Immature natural killer cell (primary cell): Measurements from ENCODE around the gene BMERB1. TPM values are rescaled to one million over a fixed set of nuclear protein-coding genes. Genes with fewer than 3 reads are reported as not detected.
A peak's percentile ranks its signal among the peaks of the same experiment; 100 is the strongest.
"Not testable (repeated sequence)": the region's sequence is repeated elsewhere in the genome, so short reads cannot be mapped to it uniquely, and the experiment has no call there.

Source experiments
- DNase-seq, 3 donors: peaks; one replicate each; pipeline ENCODE4 v3.0.0; 2022; ENCODE audit warnings: mixed read lengths in 1 of 3
- H3K27ac Mint-ChIP-seq, 6 donors: one replicate each; pipeline ENCODE4 v1.8.0; 2020; ENCODE audit warnings: mixed read lengths in 6 of 6, mild to moderate bottlenecking in 5 of 6, inconsistent platforms in 4 of 6, moderate library complexity in 3 of 6
- H3K27me3 Mint-ChIP-seq, 3 donors: one replicate each; pipeline ENCODE4 v1.8.0; 2020 to 2021; ENCODE audit warnings: low read depth in 3 of 3, mild to moderate bottlenecking in 3 of 3, mixed read lengths in 3 of 3, moderate library complexity in 3 of 3, inconsistent platforms in 1 of 3
- H3K36me3 Mint-ChIP-seq, 3 donors: one replicate each; pipeline ENCODE4 v1.8.0; 2020; ENCODE audit warnings: mixed read lengths in 3 of 3, inconsistent platforms in 2 of 3, mild to moderate bottlenecking in 2 of 3
- H3K4me1 Mint-ChIP-seq, 2 donors: one replicate each; pipeline ENCODE4 v1.8.0; 2020; ENCODE audit warnings: inconsistent platforms in 2 of 2, mild to moderate bottlenecking in 2 of 2, mixed read lengths in 2 of 2, moderate library complexity in 1 of 2
- H3K4me3 Mint-ChIP-seq, 5 donors: one replicate each; pipeline ENCODE4 v1.8.0; 2020; ENCODE audit warnings: mild to moderate bottlenecking in 5 of 5, mixed read lengths in 5 of 5, inconsistent platforms in 3 of 5, moderate library complexity in 3 of 5
- H3K9me3 Mint-ChIP-seq, 6 donors: one replicate each; pipeline ENCODE4 v1.8.0; 2020; ENCODE audit warnings: mild to moderate bottlenecking in 6 of 6, mixed read lengths in 6 of 6, inconsistent platforms in 4 of 6, moderate library complexity in 3 of 6
- polyA plus RNA-seq, 3 donors: library from polyadenylated mRNA; unstranded; fragments of 300-500 nt; fragmentation: Illumina TruSeq; gene quantifications; one replicate each; pipeline ENCODE4 v1.2.3, GENCODE V29; 2021

BMERB1 gene
- 1 to 10 TPM; 1.9 to 4.4 (median 3.0) TPM for polyA plus RNA-seq

DNA sequence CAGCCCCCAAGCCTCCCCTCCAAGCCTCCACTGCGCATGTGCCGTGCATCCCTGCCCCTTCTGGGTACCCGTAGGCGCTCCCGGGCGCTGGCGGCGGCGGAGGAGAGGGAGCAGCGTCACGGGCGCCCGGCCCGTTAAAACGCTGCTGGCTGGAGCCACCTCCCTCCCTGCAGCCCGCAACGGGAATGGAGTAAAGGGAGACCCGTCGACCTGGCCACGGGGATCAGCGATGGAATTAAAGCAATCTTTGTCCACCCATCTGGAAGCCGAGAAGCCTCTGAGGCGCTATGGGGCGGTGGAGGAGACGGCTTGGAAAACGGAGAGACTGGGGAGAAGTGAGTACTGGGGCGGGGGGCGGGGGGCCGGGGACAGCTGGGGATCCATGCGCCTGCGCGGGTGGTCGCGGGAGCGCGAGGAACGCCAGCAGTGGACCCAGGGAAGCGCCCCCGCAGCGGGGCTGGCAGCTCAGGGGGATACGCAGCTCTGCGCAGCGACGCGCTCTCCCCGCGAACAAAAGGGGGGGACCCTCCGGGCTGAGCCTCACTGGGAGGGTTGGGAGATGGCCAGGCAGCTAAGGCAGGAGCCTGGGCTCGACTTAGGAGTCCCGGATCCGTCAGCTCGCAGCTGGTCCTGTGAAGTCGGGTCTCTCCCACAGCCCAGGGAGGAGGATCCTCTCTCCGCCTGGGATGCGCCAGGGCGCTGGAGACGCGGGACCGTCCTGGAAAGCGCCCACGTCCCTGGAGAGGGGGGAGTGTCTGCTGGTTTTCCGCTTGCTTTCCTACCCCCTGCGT is at the start of gene BMERB1:
BMERB1 (plus strand) TSS at position 164 of the 791 bp plus-strand sequence; CDS start at position 230, 66 bp downstream.
- Mint-ChIP-seq H3K9me3 (no peaks in the 10 kb centered on the region), H3K4me1 (peaks cover 14 to 18% of the 10 kb centered on the region in 2 donors), H3K4me3 (peak within 1 kb of the TSS; percentile 63 to 86 (median 77)), H3K36me3 (no peaks in the 10 kb centered on the region), H3K27me3 (peaks cover 0 to 10% (median 5%) of the 10 kb centered on the region in 3 donors), H3K27ac (peak within 1 kb of the TSS in 3 of 6 donors; percentile 18 to 80 (median 64))
- peak in 2 of 3 donors; percentile 29 to 61 for DNase-seq

- H3K9me3 Mint-ChIP-seq = not testable (repeated sequence)
These were observed 46.3 kb upstream of the BMERB1 start for GRCh38 chr16:15388060-15388459.

GRCh38 chr16:15389916-15390315 is 44.5 kb upstream of the BMERB1 start:
- Mint-ChIP-seq H3K27ac (peak overlapping the region; percentile 61 to 92 (median 82)), H3K4me3 (peak overlapping the region; percentile 9 to 54 (median 23)), H3K4me1 (peaks cover 11 to 16% of the 10 kb centered on the region in 2 donors), H3K27me3 (peaks cover 10 to 15% (median 11%) of the 10 kb centered on the region in 3 donors)
- not testable (repeated sequence) for H3K36me3 Mint-ChIP-seq, H3K9me3 Mint-ChIP-seq
- DNase-seq = peak; percentile 67 to 69 (median 69)

More at GRCh38 chr16:15388060-15388459, 46.3 kb upstream of the BMERB1 start:
- DNase-seq, H3K27ac Mint-ChIP-seq, H3K36me3 Mint-ChIP-seq, H3K4me3 Mint-ChIP-seq: not testable (repeated sequence)
- H3K27me3 Mint-ChIP-seq = peaks cover 11 to 12% (median 12%) of the 10 kb centered on the region in 3 donors
- H3K4me1 Mint-ChIP-seq = peaks cover 11 to 16% of the 10 kb centered on the region in 2 donors

- DNase-seq, H3K27ac Mint-ChIP-seq, H3K4me3 Mint-ChIP-seq, H3K9me3 Mint-ChIP-seq, H3K36me3 Mint-ChIP-seq: not testable (repeated sequence)
- Mint-ChIP-seq H3K4me1 (peaks cover 11 to 16% of the 10 kb centered on the region in 2 donors), H3K27me3 (peaks cover 7 to 20% (median 10%) of the 10 kb centered on the region in 3 donors)
These were observed 41.4 kb upstream of the BMERB1 start for GRCh38 chr16:15393025-15393424.

DNA sequence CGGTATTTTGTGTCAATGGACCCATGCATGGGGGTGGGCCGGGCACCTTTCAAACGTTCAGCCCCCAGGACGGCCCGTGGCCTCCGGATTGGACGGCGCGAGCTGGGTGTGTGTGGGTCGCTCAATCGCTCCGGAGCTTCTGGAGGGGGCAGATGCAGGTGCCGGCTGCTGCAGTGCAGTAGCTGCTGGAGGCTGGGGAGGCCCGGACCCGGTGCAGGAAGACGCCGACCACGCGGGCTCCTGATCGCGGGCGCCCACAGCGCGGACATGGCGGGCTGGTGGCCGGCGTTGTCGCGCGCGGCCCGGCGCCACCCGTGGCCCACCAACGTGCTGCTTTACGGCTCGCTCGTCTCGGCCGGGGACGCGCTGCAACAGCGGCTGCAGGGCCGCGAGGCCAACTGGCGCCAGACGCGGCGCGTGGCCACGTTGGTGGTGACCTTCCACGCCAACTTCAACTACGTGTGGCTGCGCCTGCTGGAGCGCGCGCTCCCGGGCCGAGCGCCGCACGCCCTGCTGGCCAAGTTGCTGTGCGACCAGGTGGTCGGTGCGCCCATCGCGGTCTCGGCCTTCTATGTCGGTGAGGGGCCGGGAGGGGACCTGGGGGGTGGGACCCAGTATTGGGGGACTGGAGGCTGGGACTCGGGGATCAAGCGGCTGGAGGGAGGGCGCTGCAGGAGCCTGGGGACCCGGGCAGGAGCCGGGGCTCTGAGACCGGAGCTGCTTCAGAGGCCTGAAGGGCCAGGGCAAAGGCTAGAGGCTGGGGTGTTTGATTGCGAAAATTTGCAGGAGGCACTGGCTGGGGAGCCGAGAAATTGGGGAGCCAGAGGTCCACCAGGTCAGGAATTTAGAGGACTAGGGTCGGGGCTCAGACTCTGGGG is 38.5 kb upstream of the BMERB1 start, which contains the start of gene MPV17L:
MPV17L (plus strand) TSS at position 124 of the 878 bp plus-strand sequence; CDS start at position 268, 144 bp downstream.
- H3K27ac Mint-ChIP-seq, H3K4me1 Mint-ChIP-seq, H3K9me3 Mint-ChIP-seq, H3K36me3 Mint-ChIP-seq: not testable (repeated sequence)
- peak within 1 kb of the TSS; percentile 36 to 54 (median 48) for H3K4me3 Mint-ChIP-seq
- H3K27me3 Mint-ChIP-seq = peaks cover 2 to 20% (median 5%) of the 10 kb centered on the region in 3 donors
- DNase-seq = peak in 2 of 3 donors; percentile 14 to 16

DNA sequence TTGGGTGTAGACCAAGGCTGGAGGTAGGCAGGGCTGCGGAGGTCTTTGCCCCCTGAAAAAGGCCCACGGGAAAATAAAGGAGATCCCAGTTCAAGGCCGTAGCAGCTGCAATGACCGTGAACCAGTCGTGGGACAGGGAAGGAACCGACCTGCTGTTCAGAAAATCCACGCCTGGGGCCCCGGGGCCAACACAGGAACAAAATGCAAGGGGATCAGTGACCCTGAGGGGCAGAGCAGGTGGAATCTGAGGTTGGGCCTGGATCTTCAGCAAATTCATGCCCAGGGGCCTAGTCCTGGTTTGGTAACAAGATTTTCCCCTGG is 37.9 kb upstream of the BMERB1 start:
- peaks cover 2 to 20% (median 5%) of the 10 kb centered on the region in 3 donors for H3K27me3 Mint-ChIP-seq
- not testable (repeated sequence) for H3K4me1 Mint-ChIP-seq, DNase-seq, H3K36me3 Mint-ChIP-seq, H3K9me3 Mint-ChIP-seq, H3K27ac Mint-ChIP-seq
- H3K4me3 Mint-ChIP-seq = peak overlapping the region in 4 of 5 donors; percentile 24 to 48 (median 34)

DNA sequence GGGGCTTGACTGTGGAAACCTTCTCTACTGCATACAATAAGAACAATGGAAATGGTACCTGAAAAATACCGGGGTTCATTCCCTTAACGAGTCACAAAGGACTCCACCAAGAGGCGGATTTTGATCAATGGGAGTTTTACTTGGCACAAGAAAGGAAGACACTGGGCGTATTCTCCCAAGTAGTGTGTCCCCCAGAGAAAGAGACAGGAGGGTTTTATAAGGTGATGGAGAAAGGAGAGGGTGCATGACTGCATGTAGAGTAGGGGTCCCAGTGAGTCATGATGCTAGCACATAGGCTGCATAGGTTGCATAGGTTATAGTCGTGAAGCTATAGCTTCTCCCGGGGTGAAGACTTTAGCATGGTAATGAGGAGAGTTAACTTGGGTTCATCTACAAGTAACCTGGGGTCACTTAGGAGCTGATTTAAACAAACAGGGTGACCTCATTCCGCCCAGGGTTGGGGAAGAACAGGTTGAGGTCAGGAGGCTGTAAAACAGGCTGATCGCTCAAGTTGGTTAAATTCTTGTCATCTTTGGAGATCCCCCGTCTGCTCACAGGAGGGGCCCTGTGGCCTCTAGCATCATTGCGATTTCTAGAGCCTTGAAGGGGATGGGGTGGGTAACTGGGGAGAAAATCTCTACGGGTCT is 37.3 kb upstream of the BMERB1 start:
- peak overlapping the region in 3 of 5 donors; percentile 4 to 48 (median 29) for H3K4me3 Mint-ChIP-seq
- peaks cover 2 to 20% (median 5%) of the 10 kb centered on the region in 3 donors for H3K27me3 Mint-ChIP-seq
- no peaks in the 10 kb centered on the region for H3K36me3 Mint-ChIP-seq
- no peaks in the 10 kb centered on the region for H3K4me1 Mint-ChIP-seq
- DNase-seq = no peak
- H3K27ac Mint-ChIP-seq = no peak overlapping the region
- no peaks in the 10 kb centered on the region for H3K9me3 Mint-ChIP-seq

- Mint-ChIP-seq H3K36me3 (no peaks in the 10 kb centered on the region), H3K4me3 (no peak overlapping the region), H3K27me3 (peaks cover 2 to 14% (median 3%) of the 10 kb centered on the region in 3 donors), H3K9me3 (no peaks in the 10 kb centered on the region), H3K4me1 (no peaks in the 10 kb centered on the region), H3K27ac (no peak overlapping the region)
- DNase-seq = no peak
These were observed 35.6 kb upstream of the BMERB1 start for GRCh38 chr16:15398618-15399316.

- Mint-ChIP-seq H3K27ac (no peak overlapping the region), H3K27me3 (peaks cover 3 to 14% (median 3%) of the 10 kb centered on the region in 3 donors), H3K4me3 (no peak overlapping the region), H3K9me3 (no peaks in the 10 kb centered on the region), H3K36me3 (no peaks in the 10 kb centered on the region), H3K4me1 (no peaks in the 10 kb centered on the region)
- DNase-seq = no peak
These were observed 35.1 kb upstream of the BMERB1 start for GRCh38 chr16:15399317-15399716.

- peaks cover 3 to 12% (median 5%) of the 10 kb centered on the region in 3 donors for H3K27me3 Mint-ChIP-seq
- not testable (repeated sequence) for H3K36me3 Mint-ChIP-seq, H3K4me3 Mint-ChIP-seq, H3K27ac Mint-ChIP-seq, H3K9me3 Mint-ChIP-seq, DNase-seq, H3K4me1 Mint-ChIP-seq
These were observed 34.1 kb upstream of the BMERB1 start for GRCh38 chr16:15400314-15400713.

- no peak for DNase-seq
- Mint-ChIP-seq H3K4me1 (no peaks in the 10 kb centered on the region), H3K27me3 (peaks cover 3 to 8% (median 5%) of the 10 kb centered on the region in 3 donors), H3K9me3 (no peaks in the 10 kb centered on the region), H3K27ac (no peak overlapping the region), H3K36me3 (no peaks in the 10 kb centered on the region), H3K4me3 (no peak overlapping the region)
These were observed 32.4 kb upstream of the BMERB1 start for GRCh38 chr16:15401972-15402371.

DNA sequence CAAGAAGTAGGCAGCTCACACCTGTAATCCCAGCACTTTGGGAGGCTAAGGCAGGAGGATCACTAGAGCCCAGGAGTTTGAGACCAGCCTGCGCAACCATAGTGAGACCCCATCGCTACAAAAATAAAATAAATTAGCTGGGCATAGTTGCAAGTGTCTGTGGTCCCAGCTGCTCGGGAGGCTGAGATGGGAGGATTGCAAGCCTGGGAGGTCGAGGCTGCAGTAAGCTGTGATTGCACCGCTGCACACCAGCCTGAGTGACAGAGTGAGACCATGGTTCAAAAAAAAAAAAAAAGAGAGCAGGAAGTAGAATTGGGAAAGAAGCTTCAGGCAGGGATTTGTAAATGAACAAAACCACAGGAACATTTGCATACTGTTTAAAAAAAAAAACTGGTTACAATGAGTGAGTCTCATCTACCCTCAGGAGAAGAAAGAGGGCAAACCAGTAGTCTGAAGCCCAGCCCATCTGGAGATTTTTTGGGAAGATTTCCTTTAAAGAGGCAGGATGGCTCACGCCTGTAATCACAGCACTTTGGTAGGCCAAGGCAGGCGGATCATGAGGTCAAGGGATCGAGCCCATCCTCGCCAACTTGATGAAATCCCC is 30.9 kb upstream of the BMERB1 start:
- DNase-seq = no peak
- Mint-ChIP-seq H3K27me3 (peaks cover 3 to 4% (median 3%) of the 10 kb centered on the region in 3 donors), H3K36me3 (no peaks in the 10 kb centered on the region), H3K9me3 (no peaks in the 10 kb centered on the region), H3K27ac (no peak overlapping the region), H3K4me3 (no peak overlapping the region), H3K4me1 (no peaks in the 10 kb centered on the region)

DNA sequence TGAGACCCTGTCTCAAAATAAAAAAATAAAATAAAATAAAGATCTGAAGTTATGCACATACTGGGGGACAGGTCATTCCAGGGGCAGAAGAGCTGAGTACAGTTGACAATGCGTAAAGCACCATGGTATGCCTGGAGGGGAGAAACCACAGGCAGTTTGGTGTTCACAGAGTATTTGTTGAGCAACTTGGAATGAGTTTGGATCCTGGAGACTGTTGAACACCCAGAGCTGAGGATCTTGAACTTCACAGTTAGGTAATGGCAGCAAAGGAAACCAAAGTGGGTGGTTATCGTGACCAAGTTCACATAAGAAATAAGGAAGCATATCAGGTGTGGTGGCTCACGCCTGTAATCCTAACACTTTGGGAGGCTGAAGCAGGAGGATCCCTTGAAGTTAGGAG is 30.3 kb upstream of the BMERB1 start:
- not testable (repeated sequence) for H3K4me1 Mint-ChIP-seq, DNase-seq, H3K4me3 Mint-ChIP-seq, H3K27me3 Mint-ChIP-seq, H3K27ac Mint-ChIP-seq, H3K36me3 Mint-ChIP-seq, H3K9me3 Mint-ChIP-seq
